Measurements from ENCODE around the gene APOL3.

Gene APOL3

DNA sequence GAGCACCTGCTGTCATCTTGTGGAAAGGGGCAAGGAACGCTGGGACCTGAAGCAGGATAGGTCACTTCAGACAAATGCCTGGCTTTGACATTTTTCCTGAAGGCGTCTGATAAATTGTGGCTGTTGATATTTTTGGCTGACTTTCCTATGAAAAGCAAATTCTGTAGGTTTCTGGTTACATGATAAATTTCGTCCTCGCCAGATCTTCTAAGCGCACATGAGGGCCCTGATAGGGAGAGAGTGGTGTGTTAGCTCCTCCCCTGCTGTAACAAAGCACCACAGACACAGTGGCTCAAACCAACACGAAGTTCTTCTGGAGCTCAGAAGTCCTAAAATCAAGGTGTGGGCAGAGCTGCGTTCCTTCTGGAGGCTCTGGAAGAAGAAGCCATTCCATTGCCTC, 21.5 kb upstream of the APOL3 start:
- no peaks in the 10 kb centered on the region for H3K4me1 ChIP-seq (ENCODE audit: insufficient read depth, insufficient read length)
- no peak overlapping the region for H3K4me3 ChIP-seq (ENCODE audit: insufficient read length, low read depth)
- no peak for TF ChIP-seq ZNF274 (IDR thresholded peaks at IDR 0.05; ENCODE audit: low read depth, low read length)
- no peak for TF ChIP-seq YY1 (IDR thresholded peaks at IDR 0.05; ENCODE audit: insufficient read depth, insufficient read length)
- no peak for TF ChIP-seq SUZ12 (IDR thresholded peaks at IDR 0.05; ENCODE audit: extremely low read depth, insufficient read depth, insufficient read length)
- H3K9ac ChIP-seq (ENCODE audit: insufficient read length, low read depth) = no peak overlapping the region
- no peaks in the 10 kb centered on the region for H3K9me3 ChIP-seq (ENCODE audit: insufficient read depth, low read length)
- no peaks in the 10 kb centered on the region for H3K36me3 ChIP-seq (ENCODE audit: insufficient read depth, insufficient read length, low read length)
- DNase-seq (ENCODE audit: low read depth, low spot score) = no peak
- H3K27me3 ChIP-seq (ENCODE audit: insufficient read depth, insufficient read length) = no peaks in the 10 kb centered on the region

DNA sequence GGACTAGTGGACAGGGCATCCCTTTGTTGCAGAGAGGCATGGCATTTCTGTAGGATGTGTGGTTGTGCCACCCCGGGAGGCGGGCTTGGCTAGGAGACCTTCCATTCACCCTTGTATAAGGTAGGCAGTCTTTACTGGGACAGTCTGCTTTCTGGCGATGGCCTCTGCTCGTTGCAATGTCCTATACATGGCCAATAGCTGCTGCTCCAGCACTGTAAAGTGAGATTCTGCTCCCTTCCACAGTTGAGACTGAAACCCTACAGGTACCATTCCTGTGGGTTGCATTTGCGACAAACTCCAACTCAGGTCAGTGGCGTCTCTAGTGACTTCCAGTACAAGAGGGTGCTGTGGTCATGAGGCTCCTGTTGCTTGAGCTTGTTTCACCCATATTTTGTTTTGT, 20.4 kb upstream of the APOL3 start:
- no peak overlapping the region for H3K9ac ChIP-seq (ENCODE audit: insufficient read length, low read depth)
- H3K27me3 ChIP-seq (ENCODE audit: insufficient read depth, insufficient read length) = no peaks in the 10 kb centered on the region
- TF ChIP-seq SUZ12 (IDR thresholded peaks at IDR 0.05; ENCODE audit: extremely low read depth, insufficient read depth, insufficient read length) (no peak), ZNF274 (IDR thresholded peaks at IDR 0.05; ENCODE audit: low read depth, low read length) (no peak), YY1 (IDR thresholded peaks at IDR 0.05; ENCODE audit: insufficient read depth, insufficient read length) (no peak)
- H3K4me1 ChIP-seq (ENCODE audit: insufficient read depth, insufficient read length) = no peaks in the 10 kb centered on the region
- no peaks in the 10 kb centered on the region for H3K36me3 ChIP-seq (ENCODE audit: insufficient read depth, insufficient read length, low read length)
- no peak for DNase-seq (ENCODE audit: low read depth, low spot score)
- H3K9me3 ChIP-seq (ENCODE audit: insufficient read depth, low read length) = no peaks in the 10 kb centered on the region
- no peak overlapping the region for H3K4me3 ChIP-seq (ENCODE audit: insufficient read length, low read depth)

DNA sequence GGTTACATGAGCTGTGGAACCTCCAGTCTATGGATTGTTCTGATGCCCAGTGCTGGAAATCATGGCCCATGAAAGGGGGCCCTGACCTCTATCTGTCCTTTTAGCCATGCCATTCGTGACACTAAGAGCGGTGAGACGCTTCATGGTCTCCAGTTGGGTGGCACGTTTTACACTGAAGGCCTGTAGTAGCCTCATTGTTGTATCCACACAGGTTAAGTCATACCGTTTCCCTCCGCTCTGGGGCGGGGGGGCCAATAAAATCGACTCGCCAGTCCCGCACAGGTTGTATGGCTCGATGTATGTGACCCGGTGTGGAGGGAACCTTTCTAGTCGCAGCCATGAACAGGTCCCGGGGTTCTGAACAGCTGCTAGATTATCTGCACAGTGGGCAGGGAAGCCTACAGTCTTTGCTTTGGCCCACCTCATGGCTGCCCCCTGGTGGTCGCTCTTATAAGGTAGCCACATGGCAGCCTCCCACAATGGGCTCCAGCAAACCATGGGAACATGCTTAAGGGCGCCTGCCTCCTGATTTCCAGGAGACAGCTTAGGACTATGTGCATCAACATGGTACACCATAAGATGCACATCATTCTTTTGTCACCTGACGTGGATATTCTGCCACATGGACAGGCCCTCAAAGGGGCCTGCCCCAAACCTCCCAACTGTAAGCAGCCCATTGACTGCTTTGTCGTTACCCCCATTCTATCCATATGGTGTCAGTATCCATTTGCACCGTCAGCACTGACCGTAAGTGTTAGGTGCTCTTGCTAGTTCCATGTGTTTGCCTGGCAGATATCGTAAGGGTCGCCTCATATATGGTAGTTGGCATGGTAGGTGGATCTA, 19.7 kb upstream of the APOL3 start:
- no peaks in the 10 kb centered on the region for H3K27me3 ChIP-seq (ENCODE audit: insufficient read depth, insufficient read length)
- no peak overlapping the region for H3K9ac ChIP-seq (ENCODE audit: insufficient read length, low read depth)
- TF ChIP-seq YY1 (IDR thresholded peaks at IDR 0.05; ENCODE audit: insufficient read depth, insufficient read length) (no peak), ZNF274 (IDR thresholded peaks at IDR 0.05; ENCODE audit: low read depth, low read length) (no peak), SUZ12 (IDR thresholded peaks at IDR 0.05; ENCODE audit: extremely low read depth, insufficient read depth, insufficient read length) (no peak)
- no peaks in the 10 kb centered on the region for H3K9me3 ChIP-seq (ENCODE audit: insufficient read depth, low read length)
- H3K36me3 ChIP-seq (ENCODE audit: insufficient read depth, insufficient read length, low read length) = no peaks in the 10 kb centered on the region
- H3K4me1 ChIP-seq (ENCODE audit: insufficient read depth, insufficient read length) = no peaks in the 10 kb centered on the region
- H3K4me3 ChIP-seq (ENCODE audit: insufficient read length, low read depth) = no peak overlapping the region
- DNase-seq (ENCODE audit: low read depth, low spot score) = peak; percentile 57

DNA sequence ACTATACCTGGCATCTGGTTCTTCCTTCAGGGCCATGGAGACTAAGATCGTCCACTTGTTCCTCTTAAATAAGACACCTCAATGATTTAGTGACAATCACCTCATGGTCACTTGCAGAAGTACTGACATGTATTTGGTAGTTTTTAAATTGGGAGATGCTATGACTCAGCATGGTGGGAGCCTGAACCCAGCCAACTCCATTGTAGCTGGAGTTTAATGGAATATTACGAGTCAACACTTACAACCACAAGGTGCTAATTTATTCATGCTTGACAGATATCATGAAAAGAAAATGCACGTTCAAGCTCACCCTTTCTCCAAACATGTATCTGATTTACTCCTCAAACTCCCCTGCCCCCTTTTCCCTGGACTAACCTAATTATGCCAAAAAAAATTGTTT, 16.6 kb upstream of the APOL3 start:
- Histone ChIP-seq H3K4me1 (ENCODE audit: insufficient read depth, insufficient read length) (no peaks in the 10 kb centered on the region), H3K27me3 (ENCODE audit: insufficient read depth, insufficient read length) (no peaks in the 10 kb centered on the region), H3K36me3 (ENCODE audit: insufficient read depth, insufficient read length, low read length) (no peaks in the 10 kb centered on the region), H3K9me3 (ENCODE audit: insufficient read depth, low read length) (no peaks in the 10 kb centered on the region), H3K9ac (ENCODE audit: insufficient read length, low read depth) (no peak overlapping the region), H3K4me3 (ENCODE audit: insufficient read length, low read depth) (no peak overlapping the region)
- DNase-seq (ENCODE audit: low read depth, low spot score) = no peak
- TF ChIP-seq YY1 (IDR thresholded peaks at IDR 0.05; ENCODE audit: insufficient read depth, insufficient read length) (no peak), ZNF274 (IDR thresholded peaks at IDR 0.05; ENCODE audit: low read depth, low read length) (no peak), SUZ12 (IDR thresholded peaks at IDR 0.05; ENCODE audit: extremely low read depth, insufficient read depth, insufficient read length) (no peak)

DNA sequence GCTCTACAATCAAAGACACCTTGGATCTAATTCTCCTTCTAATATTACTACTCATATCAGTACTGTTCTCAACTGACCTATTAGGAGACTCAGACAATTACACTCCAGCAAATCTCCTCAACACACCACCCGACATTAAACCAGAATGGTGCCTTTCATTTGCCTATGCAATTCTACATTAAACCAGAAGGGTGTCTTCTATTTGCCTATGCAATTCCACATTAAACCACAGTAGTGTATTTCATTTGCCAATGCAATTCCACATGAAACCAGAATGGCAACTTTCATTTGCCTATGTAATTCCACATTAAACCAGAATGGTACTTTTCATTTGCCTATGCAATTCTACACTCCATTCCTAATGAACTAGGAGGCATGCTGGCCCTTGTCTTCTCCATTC, 15.3 kb upstream of the APOL3 start:
- no peak for DNase-seq (ENCODE audit: low read depth, low spot score)
- Histone ChIP-seq H3K9me3 (ENCODE audit: insufficient read depth, low read length) (no peaks in the 10 kb centered on the region), H3K9ac (ENCODE audit: insufficient read length, low read depth) (no peak overlapping the region), H3K4me3 (ENCODE audit: insufficient read length, low read depth) (no peak overlapping the region), H3K27me3 (ENCODE audit: insufficient read depth, insufficient read length) (no peaks in the 10 kb centered on the region), H3K36me3 (ENCODE audit: insufficient read depth, insufficient read length, low read length) (no peaks in the 10 kb centered on the region), H3K4me1 (ENCODE audit: insufficient read depth, insufficient read length) (no peaks in the 10 kb centered on the region)
- TF ChIP-seq SUZ12 (IDR thresholded peaks at IDR 0.05; ENCODE audit: extremely low read depth, insufficient read depth, insufficient read length) = no peak
- TF ChIP-seq YY1 (IDR thresholded peaks at IDR 0.05; ENCODE audit: insufficient read depth, insufficient read length) = no peak
- TF ChIP-seq ZNF274 (IDR thresholded peaks at IDR 0.05; ENCODE audit: low read depth, low read length) = no peak

DNA sequence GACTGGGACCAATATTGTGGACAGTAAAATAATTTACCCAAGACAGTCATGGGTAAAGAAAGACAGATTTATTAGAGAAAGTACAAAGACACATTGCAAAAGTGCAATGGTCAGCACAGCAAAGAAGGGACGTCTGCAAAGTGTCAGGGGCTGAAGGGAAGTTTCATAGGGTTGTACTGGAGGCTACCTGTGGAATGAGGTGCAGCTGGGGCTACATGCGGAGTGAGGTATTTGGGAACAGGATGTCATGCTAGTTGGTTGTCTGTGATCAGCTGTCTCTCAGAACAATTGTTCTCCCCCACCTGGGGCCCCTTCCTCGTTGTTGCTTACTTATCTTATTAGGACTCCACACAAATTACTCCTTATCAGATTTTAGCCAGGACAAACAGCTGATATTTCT, 11.4 kb upstream of the APOL3 start:
- no peaks in the 10 kb centered on the region for H3K4me1 ChIP-seq (ENCODE audit: insufficient read depth, insufficient read length)
- no peaks in the 10 kb centered on the region for H3K36me3 ChIP-seq (ENCODE audit: insufficient read depth, insufficient read length, low read length)
- H3K4me3 ChIP-seq (ENCODE audit: insufficient read length, low read depth) = no peak overlapping the region
- H3K27me3 ChIP-seq (ENCODE audit: insufficient read depth, insufficient read length) = no peaks in the 10 kb centered on the region
- H3K9me3 ChIP-seq (ENCODE audit: insufficient read depth, low read length) = peaks cover 6% of the 10 kb centered on the region; the same call in 1 of the 2 replicates
- TF ChIP-seq SUZ12 (IDR thresholded peaks at IDR 0.05; ENCODE audit: extremely low read depth, insufficient read depth, insufficient read length) (no peak), ZNF274 (IDR thresholded peaks at IDR 0.05; ENCODE audit: low read depth, low read length) (no peak), YY1 (IDR thresholded peaks at IDR 0.05; ENCODE audit: insufficient read depth, insufficient read length) (no peak)
- H3K9ac ChIP-seq (ENCODE audit: insufficient read length, low read depth) = no peak overlapping the region
- DNase-seq (ENCODE audit: low read depth, low spot score) = no peak

DNA sequence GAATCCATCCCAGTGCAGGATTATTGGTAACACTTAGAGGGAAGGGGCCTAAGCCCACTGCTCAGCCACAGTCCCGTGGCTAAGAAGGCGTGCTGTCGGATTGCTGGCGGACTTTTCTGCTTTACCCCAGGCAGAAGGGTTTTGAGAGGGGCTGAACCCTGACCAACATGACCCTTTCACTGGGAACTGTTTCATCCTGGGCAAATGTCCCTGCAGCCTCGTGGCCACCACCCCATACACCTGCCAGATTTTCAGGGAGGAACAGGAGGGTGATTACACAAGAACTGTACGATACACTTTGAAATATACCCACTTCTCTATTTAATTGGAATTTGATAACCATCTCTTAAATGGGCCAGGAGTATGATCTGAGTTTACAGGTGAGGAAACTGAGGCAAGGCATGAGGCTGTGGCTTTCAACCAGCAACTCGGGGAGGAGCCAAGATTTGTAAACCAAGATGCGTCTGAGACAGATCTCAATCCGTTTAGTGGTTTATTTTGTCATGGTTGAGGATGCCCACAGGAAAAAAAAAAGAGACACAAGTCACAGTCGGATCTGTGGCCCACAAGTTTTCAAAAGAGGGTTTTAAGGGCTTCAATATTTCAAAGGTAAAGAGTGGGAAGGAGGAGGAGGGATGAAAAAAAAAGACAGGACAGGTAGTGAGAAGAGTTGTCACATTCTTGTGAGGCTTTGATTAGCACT, 6.1 kb upstream of the APOL3 start:
- no peak overlapping the region for H3K4me3 ChIP-seq (ENCODE audit: insufficient read length, low read depth)
- TF ChIP-seq ZNF274 (IDR thresholded peaks at IDR 0.05; ENCODE audit: low read depth, low read length) (no peak), YY1 (IDR thresholded peaks at IDR 0.05; ENCODE audit: insufficient read depth, insufficient read length) (no peak), SUZ12 (IDR thresholded peaks at IDR 0.05; ENCODE audit: extremely low read depth, insufficient read depth, insufficient read length) (no peak)
- H3K36me3 ChIP-seq (ENCODE audit: insufficient read depth, insufficient read length, low read length) = no peaks in the 10 kb centered on the region
- H3K27me3 ChIP-seq (ENCODE audit: insufficient read depth, insufficient read length) = no peaks in the 10 kb centered on the region
- peaks cover 6% of the 10 kb centered on the region; the same call in 1 of the 2 replicates for H3K9me3 ChIP-seq (ENCODE audit: insufficient read depth, low read length)
- no peak for DNase-seq (ENCODE audit: low read depth, low spot score)
- no peak overlapping the region for H3K9ac ChIP-seq (ENCODE audit: insufficient read length, low read depth)
- H3K4me1 ChIP-seq (ENCODE audit: insufficient read depth, insufficient read length) = no peaks in the 10 kb centered on the region
